NCI-H1105 (cell line): ENCODE results near the gene CDT1.
A peak's percentile ranks its signal among the peaks of the same experiment; 100 is the strongest.
"Not testable (repeated sequence)": the region's sequence is repeated elsewhere in the genome, so short reads cannot be mapped to it uniquely, and the experiment has no call there.

Experiments used
- DNase-seq: peaks from one replicate; lab custom pipeline; 2025; lab: John Stamatoyannopoulos, UW

The CDT1 gene

DNA sequence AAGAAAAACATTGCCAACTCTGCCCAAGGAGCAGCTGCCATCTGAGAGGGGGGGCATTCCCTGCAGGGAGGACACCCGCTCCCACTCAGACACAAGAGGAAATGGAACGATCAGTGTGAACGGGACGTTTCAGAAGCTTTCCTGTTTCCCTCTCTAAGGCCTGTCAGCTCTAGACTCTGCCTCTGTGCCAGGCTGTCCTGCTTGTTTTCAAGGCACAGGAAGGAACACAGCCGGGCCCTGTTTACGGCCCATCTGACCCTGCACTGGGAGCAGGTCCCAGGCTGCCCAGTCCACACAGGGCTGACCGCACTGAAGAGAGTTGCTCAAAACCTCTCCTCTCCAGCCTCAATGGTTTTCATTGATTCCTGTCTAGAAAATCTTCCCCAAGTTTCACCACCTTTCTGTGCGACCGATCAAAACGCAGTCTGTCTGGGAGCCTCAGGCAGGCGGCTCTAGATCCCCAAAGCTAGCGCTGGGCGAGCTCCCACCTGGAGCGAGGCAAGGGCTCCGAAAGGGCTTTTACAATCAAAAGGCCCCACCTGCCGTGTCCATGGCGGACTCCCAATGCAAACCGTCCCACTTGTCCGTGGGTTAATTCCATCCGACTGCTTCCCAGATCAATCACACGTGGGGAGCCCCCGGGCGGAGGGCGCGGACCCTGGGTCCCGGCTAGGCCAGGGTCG is 20.1 kb upstream of the CDT1 start:
- no peak for DNase-seq

DNA sequence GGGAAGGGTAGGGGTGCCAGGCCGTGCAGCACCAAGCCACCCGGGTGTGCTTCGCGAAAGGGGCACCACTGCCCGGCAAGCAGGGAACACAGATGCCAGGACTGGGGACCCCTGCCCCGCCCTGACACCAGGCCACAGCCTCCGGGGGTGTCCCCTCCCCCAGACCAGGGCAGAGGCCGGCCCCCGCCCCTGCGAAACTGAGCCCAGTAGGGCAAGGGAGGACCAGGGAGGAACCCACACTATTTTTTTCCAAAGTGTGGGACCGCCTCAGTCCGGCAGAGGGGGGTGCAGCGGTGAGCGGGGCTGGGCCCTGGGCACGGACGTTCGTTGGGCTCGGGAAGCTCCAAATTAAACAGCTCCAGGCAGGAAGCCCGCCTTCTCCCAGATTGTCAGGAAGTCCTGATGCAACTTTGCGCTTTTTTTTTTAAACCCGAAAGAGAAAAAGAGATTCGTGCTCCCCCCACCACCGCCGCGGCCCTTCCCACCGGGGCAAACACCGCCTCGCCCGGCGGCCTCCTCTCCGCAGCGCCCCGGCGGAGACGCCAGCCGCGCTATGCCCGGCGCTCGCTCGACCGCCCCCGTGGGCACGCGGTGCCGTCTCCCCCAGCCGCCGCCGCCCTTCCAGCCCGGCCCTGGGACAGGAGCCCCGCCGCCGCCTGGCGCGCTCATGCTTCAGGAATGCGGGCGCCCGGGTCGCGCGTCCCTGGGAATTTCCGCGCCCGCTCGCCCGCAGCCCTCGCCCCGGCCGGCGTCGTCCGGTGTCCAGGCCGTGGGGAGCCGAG is 19.3 kb upstream of the CDT1 start:
- no peak for DNase-seq

- no peak for DNase-seq
Measured at GRCh38 chr16:88784856-88785105, 18.8 kb upstream of the CDT1 start.

DNA sequence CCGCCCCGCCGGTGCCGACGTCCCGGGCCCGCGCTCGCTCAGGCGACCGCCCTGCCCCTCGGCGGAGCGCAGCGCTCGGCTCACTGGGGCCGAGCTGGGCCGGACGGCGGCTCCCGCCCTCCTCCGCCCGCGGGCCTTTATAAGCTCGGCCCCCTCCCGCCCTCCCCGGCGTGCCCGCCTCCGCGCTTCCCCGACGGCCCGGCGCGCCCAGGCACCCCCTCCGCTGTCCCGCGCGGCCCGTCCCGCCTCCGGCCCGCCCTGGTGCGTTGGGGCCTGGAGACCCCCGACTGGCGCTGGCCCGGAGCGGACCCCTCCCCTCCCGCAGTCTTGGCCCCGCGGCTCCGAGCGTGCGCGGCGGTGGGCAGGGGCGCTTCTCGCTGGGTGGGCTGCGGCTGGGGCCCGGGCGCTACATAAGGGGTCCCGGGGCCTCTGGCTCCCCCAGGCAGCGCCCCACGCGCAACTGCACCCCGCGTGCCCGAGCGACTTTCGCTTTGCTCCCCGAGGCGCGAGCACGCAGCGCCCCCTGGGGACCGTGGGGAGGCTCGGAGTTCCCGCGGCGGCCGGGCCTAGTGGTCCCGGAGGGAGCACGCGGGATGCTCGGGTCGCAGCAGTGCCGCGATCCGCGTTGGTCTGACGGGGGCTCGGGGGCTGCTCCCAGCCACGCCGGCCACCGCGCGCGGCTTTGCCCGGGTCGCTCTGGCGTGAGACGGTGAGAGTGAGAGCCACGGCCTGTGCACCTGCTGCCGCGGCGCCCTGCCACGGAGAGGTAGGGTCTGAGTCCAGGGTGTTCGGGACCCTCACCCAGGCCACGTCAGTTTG is 18.3 kb upstream of the CDT1 start, which contains the start of gene PIEZO1:
TSS of gene PIEZO1 (minus strand) at position 115 of the 819 bp plus-strand sequence. CDS start 256 bp downstream, outside the sequence.
- DNase-seq: no peak

GRCh38 chr16:88787579-88788314 is 15.8 kb upstream of the CDT1 start:
- DNase-seq: no peak

GRCh38 chr16:88788749-88789148 is 14.8 kb upstream of the CDT1 start:
- not testable (repeated sequence) for DNase-seq

DNA sequence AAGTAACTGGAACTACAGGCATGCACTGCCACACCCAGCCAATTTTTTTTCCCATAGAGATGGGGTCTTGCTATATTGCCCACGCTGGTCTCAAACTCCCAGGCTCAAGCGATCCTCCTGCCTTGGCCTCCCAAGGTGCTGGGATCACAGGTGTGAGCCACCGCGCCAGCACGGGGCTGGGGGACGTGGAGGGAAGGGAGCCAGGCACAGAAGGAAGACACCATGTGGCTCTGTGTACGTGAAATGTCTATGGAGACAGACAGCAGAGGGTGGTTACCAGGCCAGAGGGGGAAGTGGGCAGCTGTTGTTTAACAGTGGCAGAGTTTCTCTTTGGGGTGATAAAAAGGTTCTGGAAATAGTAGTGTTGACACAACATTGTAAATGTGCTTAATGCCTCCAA is 14.0 kb upstream of the CDT1 start:
- DNase-seq: no peak

DNA sequence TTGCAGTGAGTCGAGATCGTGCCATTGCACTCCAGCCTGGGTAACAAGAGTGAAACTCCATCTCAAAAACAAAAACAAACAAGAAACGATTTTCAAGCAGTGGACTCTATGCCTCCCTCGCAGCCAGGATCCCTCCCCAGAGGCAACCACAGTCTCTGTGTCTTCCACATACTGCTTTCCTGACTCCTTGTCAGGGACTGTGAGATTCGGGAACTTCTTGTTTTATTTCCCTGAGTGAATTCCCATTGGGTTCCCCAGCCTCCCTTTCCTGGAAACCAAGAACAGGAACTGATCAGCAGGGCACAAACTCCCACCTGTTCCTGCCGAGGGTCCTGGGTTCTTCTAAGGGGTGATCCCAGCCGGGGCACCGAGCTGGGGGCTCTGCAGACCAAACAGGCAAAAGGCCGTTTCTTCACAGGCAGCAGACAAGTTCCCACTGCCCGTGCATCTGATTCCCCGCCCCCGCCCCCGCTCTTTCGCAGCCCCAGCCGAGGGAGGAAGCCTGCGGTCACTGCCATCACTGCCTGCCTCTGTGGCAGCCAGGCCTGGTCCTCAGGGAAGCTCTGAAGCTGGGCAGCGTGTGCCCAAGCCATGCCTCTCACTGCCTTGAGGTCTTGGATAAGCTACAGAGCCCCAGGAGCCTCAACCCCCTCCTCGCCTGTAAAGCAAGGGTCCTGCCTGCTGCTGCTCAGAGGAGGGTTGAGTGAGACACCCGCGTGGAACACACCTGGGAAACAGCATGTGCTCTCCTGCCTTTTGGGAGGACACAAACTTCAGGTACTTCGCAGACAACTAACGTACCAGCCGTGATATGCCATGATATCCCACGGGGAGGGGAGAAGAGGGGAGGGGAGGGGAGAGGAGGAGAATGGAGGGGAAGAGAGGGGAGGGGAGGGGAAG is 13.0 kb upstream of the CDT1 start:
- DNase-seq: no peak

- no peak for DNase-seq
Measured at GRCh38 chr16:88792078-88792550, 11.5 kb upstream of the CDT1 start.

DNA sequence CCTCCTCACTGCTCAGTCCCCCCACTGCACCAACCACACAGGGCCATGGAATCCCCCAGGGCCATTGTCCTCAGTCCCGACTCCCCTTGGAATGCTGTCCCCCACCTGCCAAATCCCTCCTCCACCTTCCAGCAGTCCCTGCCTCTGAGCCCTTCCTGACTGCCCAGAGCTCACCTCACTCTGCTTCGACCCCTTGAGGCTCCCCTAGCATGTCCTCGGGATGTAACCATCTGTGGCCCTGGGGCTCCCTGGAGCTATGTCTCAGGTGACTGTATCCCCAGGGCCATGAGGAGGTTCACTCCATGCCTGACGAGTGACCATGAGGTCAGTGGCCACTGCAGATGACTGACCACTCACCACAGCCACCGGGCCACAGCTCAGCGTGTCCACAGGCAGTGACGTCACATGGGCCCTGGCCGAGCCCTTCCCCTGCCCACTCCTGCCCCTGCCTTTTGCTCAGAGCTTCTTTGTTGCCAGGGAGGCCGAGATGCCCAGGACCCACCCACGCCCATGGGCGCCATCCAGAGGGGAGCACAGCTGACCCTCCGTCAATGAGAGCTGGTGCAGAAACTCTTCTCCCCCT is 10.8 kb upstream of the CDT1 start:
- no peak for DNase-seq

- no peak for DNase-seq
Measured at GRCh38 chr16:88793251-88793954, 10.2 kb upstream of the CDT1 start.

DNA sequence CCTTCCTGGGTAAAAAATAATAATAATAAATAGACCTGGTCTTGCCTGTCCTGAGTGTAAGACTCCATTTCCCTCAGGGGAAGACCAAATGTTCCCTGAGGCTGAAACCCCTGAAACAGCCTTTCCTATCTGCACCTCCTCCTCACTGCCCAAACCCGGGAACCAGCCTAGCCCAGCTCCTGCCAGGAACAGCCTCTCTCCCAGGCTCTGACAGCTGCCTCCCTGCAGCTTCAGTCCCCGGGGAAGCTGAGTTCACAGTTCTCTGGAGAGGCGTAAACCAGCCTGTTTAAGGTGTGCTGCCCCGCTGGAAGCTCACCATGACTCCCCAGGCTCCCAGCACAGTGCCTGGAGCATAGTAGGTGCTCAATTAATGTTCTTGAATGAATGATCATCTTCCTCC is 7.3 kb upstream of the CDT1 start:
- DNase-seq: no peak

GRCh38 chr16:88798073-88798472 is 5.5 kb upstream of the CDT1 start:
- DNase-seq: no peak

- DNase-seq: no peak
Measured at GRCh38 chr16:88798772-88799455, 4.7 kb upstream of the CDT1 start.

- DNase-seq: no peak
Measured at GRCh38 chr16:88799569-88800276, 3.9 kb upstream of the CDT1 start.

DNA sequence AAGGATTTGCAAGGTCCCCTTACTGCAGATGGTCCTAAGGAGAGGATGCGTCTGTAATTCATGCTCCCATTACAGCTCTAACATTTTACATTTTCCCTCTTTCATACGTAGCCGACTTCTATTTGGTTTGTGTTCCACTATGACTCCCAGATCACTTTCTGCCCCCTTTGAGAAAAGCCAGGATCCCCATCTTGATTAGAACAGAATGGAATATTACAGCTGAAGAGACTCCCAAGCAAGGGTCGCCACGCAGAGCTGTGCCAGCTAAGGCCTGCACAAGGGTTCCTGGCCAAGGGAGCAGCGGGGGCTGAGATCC is 3.4 kb upstream of the CDT1 start:
- DNase-seq: no peak

DNA sequence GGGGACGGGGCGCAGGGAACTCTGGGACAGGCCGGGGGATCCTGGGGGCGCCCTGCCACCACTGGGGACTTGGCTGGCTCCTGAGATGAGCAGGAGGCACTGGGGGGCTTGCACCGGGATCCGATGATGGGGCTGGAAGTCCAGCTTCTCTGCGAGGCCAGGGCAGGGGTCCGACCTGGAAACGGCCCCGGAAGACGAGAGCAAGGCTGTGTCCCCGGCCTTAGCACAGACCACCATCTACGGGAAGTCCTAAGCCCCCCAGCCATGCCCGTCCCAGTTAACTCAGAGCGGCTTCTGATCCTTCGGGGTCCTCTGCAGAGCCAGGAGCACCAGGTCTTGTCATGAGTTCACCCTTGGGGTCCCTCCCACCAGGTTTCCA is 573 bp downstream of the CDT1 start:
- DNase-seq: no peak

DNA sequence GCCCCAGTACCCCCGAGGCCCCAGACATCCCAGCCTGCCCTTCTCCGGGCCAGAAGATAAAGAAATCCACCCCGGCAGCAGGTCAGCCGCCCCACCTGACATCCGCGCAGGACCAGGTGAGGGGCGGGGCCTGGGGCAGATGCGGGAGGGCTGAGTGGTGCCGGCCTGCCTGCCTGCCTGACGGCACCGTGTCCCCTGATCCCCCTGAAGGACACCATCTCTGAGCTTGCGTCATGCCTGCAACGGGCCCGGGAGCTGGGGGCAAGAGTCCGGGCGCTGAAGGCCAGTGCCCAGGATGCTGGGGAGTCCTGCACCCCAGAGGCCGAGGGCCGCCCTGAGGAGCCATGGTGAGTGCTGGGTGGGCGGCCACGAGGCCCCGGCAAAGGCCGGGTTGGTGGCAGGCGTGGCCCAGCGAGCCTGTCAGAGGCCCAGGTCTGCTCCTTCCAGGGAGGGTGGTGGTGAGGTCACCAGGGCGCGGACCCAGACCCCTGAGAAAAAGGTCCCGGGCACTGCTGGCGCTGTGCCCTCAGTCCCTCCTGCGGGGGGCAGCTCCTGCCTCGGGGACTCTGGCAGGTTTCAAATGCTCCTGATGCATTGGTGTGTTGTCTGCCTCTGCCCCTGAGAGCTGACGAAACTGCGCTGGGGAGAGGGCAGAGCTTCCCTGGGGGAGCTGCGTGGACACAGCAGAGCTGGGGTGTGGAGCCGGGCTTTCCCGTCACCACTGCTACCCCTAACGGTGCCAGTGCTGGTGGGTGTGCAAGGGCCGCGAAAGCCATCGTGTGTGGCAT is 1.2 kb downstream of the CDT1 start:
- DNase-seq: peak; percentile 37
